A549 treated with DMSO at 1 μM for 4 hours (cell line): Measurements from ENCODE around the gene RRAGA. TPM values are rescaled to one million over a fixed set of nuclear protein-coding genes. Genes with fewer than 3 reads are reported as not detected.

Experiments
- total RNA-seq: library from RNA; stranded (reverse); fragments of 200-300 nt; extraction: Qiagen RNA extraction; gene quantifications from 5 replicates; pipeline ENCODE4 v1.2.3, GENCODE V29; 2022; ENCODE audit warnings: low read depth

The RRAGA gene
- total RNA-seq, result 97.0 to 127 TPM (median 123 TPM) in 5 replicates

GRCh38 chr9:19048966-19049916, at the start of gene RRAGA:
Gene RRAGA (plus strand): TSS chr9:19049427. CDS start chr9:19049660, 233 bp downstream.

GRCh38 chr9:19033015-19033414, 16.2 kb upstream of the RRAGA start, which contains the start of gene SAXO1:
Gene SAXO1 (minus strand): TSS chr9:19033209. CDS start chr9:19032908, 301 bp downstream.

Other genes starting within 250 kb of the RRAGA start
- not detected in 5 replicates for gene SAXO1, start 16.2 kb upstream of the RRAGA start, total RNA-seq
- 23.3 to 33.0 TPM (median 28.3 TPM) in 5 replicates for gene HAUS6, start 53.5 kb downstream of the RRAGA start, total RNA-seq
- 34.9 to 40.7 TPM (median 36.0 TPM) in 5 replicates for gene PLIN2, start 78.1 kb downstream of the RRAGA start, total RNA-seq
- gene DENND4C, start 181.3 kb downstream of the RRAGA start, total RNA-seq, result 15.7 to 21.1 TPM (median 19.2 TPM) in 5 replicates